PC-3 (cell line): ENCODE measurements around the gene SCAMP4.
"Not testable (repeated sequence)": the region's sequence is repeated elsewhere in the genome, so short reads cannot be mapped to it uniquely, and the experiment has no call there.

ENCODE experiments used
- EZH2 ChIP-seq: fragments of 300-600 bp; sonication (generic); IDR thresholded peaks from one replicate; pipeline ENCODE4 v1.6.1; 2017; ENCODE audit warnings: antibody characterized with exemption, mild to moderate bottlenecking, low read length; ENCODE audit not compliant: unreplicated experiment
- TF ChIP-seq, protein P1 (sequence below): fragments of 300-600 bp; sonication (generic); conservative IDR thresholded peaks from 2 replicates; pipeline ENCODE4 v1.5.1; 2017; ENCODE audit warnings: antibody characterized with exemption, low read depth, mild to moderate bottlenecking, low read length

DNA sequence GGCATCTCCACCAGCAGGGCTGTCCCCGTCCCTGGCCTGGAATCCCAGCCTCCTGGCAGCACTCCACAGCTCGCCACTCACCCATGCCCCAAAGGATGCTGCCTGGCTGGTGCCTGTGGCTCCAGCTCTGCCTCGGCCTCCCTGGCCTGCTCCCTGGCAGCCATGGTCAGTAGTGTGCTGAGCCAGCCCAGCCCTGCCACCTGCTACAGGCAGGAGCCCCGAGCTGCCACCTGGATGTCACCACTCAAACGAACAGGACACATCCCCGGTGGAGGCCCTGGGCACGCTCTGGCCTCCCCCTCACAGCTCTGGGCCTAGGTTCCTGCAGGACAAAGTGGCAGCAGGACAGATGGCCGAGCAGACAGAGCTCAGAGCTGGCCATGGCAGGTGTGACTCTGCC lies 26.6 kb upstream of the SCAMP4 start:
- TF ChIP-seq, protein P1, sequence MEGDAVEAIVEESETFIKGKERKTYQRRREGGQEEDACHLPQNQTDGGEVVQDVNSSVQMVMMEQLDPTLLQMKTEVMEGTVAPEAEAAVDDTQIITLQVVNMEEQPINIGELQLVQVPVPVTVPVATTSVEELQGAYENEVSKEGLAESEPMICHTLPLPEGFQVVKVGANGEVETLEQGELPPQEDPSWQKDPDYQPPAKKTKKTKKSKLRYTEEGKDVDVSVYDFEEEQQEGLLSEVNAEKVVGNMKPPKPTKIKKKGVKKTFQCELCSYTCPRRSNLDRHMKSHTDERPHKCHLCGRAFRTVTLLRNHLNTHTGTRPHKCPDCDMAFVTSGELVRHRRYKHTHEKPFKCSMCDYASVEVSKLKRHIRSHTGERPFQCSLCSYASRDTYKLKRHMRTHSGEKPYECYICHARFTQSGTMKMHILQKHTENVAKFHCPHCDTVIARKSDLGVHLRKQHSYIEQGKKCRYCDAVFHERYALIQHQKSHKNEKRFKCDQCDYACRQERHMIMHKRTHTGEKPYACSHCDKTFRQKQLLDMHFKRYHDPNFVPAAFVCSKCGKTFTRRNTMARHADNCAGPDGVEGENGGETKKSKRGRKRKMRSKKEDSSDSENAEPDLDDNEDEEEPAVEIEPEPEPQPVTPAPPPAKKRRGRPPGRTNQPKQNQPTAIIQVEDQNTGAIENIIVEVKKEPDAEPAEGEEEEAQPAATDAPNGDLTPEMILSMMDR: not testable (repeated sequence)
- TF ChIP-seq EZH2: not testable (repeated sequence)
